Activated T-cell treated with anti-CD3 and anti-CD28 coated beads, Interleukin-2, amount 50 U/mL, for 24 hours (primary cell): ENCODE measurements around the gene DSTYK.
"Not testable (repeated sequence)": the region's sequence is repeated elsewhere in the genome, so short reads cannot be mapped to it uniquely, and the experiment has no call there.

ENCODE experiments used
- DNase-seq: peaks from one replicate; pipeline ENCODE4 v3.0.0-alpha.2; 2020
- H3K27ac Mint-ChIP-seq: 2 replicates; pipeline ENCODE4 v1.8.0; 2020; ENCODE audit warnings: mild to moderate bottlenecking, mixed read lengths
- H3K27me3 Mint-ChIP-seq: 2 replicates; pipeline ENCODE4 v1.8.0; 2020; ENCODE audit warnings: mixed read lengths
- H3K36me3 Mint-ChIP-seq: 2 replicates; pipeline ENCODE4 v1.8.0; 2020; ENCODE audit warnings: low read depth, mixed read lengths
- H3K4me1 Mint-ChIP-seq: 2 replicates; pipeline ENCODE4 v1.8.0; 2020; ENCODE audit warnings: low read depth, mixed read lengths
- H3K4me3 Mint-ChIP-seq: 2 replicates; pipeline ENCODE4 v1.8.0; 2020; ENCODE audit warnings: mild to moderate bottlenecking, moderate library complexity, mixed read lengths
- H3K9me3 Mint-ChIP-seq: 2 replicates; pipeline ENCODE4 v1.8.0; 2020; ENCODE audit warnings: mixed read lengths

DSTYK gene

DNA sequence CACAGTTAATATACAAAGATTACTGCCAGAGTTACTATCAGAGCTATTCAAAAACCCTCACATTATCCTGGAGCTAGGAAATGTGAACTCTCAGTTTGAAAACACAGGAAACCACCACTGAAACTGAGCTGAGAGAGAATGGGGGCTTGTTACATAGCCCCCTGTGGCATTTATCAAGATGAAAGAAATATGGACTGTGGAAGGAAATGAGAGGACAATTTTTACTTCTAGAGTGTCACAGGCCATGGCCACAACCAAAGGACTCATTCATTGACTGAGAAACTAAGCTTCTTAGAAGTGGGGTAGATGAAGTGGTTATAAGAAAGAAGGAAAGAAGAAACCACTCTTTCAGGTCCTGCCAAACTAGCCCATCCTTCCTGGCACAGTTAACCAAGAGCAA, 25.3 kb downstream of the DSTYK start:
- Mint-ChIP-seq H3K27me3 (no peaks in the 10 kb centered on the region), H3K9me3 (no peaks in the 10 kb centered on the region), H3K27ac (peak overlapping the region; percentile 85), H3K4me3 (no peak overlapping the region), H3K36me3 (peaks cover 53% of the 10 kb centered on the region), H3K4me1 (peaks cover 74% of the 10 kb centered on the region)
- DNase-seq = no peak

DNA sequence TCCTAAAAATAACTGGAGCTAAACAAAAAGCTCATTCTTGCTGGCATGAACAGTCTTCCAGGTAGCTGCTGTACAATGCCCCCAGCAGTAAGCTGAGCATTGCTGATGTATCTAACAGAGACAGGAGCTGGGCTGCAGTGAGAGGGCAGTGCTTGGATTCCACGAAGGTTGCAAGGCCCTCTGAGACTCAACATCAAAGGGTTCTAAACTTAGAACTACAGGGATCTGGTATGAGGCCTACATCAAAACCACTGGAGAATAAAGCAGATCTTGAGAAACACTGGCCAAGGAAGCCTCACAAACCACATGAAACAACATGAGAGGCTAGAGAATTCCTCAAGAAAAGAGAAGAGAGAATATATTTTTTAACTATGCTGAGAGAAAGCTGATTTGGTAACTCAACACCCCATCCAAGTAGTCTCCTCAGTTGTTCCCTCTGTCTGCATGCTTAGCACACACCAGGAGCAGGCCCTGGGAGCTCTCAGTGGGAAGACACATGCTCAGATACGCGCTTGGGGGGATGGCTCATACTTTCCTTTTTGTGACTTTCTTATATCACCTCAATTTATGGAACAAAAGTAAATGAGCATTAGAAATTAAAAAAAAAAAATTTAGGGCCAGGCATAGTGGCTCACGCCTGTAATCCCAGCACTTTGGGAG, 27.7 kb downstream of the DSTYK start:
- peaks cover 71% of the 10 kb centered on the region for H3K36me3 Mint-ChIP-seq

DNA sequence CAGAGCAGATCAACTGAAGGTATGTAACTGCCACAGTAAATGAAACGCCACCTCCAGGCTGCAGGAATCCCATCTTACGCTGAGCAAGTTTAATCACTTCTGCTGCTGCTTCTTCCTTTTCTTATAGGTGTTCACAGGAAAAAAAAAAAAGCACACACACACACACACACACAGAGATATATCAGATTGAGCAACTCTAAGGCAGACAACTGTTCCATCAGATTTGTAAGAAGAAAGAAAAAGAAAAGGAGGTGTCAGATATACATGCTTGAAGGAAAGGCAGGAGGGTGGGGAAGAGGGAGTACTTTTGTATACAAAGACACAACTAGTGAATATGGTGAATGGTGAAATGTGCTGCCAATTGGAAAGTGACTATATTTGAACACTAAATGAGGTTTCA, 28.6 kb downstream of the DSTYK start:
- peaks cover 78% of the 10 kb centered on the region for H3K36me3 Mint-ChIP-seq
- no peaks in the 10 kb centered on the region for H3K27me3 Mint-ChIP-seq
- no peaks in the 10 kb centered on the region for H3K9me3 Mint-ChIP-seq
- H3K4me3 Mint-ChIP-seq = no peak overlapping the region
- DNase-seq = no peak
- peaks cover 61% of the 10 kb centered on the region for H3K4me1 Mint-ChIP-seq
- H3K27ac Mint-ChIP-seq = peak overlapping the region; percentile 42

More for the DNA sequence above, 27.7 kb downstream of the DSTYK start:
- Mint-ChIP-seq H3K27ac (peak overlapping the region; percentile 66), H3K4me3 (peak overlapping the region; percentile 3), H3K27me3 (no peaks in the 10 kb centered on the region), H3K9me3 (no peaks in the 10 kb centered on the region), H3K4me1 (peaks cover 66% of the 10 kb centered on the region)
- no peak for DNase-seq

DNA sequence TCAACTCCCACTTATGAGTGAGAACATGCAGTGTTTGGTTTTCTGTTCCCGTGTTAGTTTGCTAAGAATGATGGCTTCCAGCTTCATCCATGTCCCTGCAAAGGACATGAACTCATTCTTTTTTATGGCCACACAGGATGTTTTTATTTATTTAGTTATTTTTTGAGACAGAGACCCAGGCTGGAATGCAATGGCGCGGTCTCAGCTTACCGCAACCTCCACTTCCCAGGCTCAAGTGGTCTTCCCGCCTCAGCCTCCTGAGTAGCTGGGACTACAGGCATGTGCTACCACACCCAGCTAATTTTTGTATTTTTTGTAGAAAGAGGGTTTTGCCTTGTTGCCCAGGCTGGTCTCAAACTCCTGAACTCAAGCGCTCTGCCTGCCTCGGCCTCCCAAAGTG, 31.2 kb downstream of the DSTYK start:
- not testable (repeated sequence) for DNase-seq, H3K9me3 Mint-ChIP-seq, H3K4me3 Mint-ChIP-seq, H3K27me3 Mint-ChIP-seq
- peaks cover 40% of the 10 kb centered on the region for H3K4me1 Mint-ChIP-seq
- H3K36me3 Mint-ChIP-seq = peaks cover 73% of the 10 kb centered on the region
- H3K27ac Mint-ChIP-seq = peak overlapping the region; percentile 9

DNA sequence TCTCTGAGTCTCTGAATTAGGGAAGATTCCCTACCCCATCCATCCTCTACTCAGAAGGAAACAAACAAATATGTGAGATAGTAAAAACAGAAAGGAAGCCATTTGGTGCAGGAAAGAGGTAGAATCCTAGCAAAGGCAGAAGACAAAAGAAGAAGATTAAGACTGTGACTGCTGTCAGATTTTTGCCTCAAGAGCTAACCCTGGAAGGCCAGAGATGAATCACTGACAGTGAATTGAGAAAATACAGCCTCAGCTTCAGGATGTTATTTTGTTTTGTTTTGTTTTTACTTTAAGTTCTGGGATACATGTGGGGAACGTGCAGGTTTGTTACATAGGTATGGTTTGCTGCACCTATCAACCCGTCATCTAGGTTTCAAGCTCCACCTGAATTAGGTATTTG, 31.7 kb downstream of the DSTYK start:
- Mint-ChIP-seq H3K36me3 (peaks cover 74% of the 10 kb centered on the region), H3K9me3 (no peaks in the 10 kb centered on the region), H3K4me1 (peaks cover 40% of the 10 kb centered on the region), H3K27me3 (no peaks in the 10 kb centered on the region), H3K27ac (peak overlapping the region; percentile 9), H3K4me3 (no peak overlapping the region)
- DNase-seq = no peak

DNA sequence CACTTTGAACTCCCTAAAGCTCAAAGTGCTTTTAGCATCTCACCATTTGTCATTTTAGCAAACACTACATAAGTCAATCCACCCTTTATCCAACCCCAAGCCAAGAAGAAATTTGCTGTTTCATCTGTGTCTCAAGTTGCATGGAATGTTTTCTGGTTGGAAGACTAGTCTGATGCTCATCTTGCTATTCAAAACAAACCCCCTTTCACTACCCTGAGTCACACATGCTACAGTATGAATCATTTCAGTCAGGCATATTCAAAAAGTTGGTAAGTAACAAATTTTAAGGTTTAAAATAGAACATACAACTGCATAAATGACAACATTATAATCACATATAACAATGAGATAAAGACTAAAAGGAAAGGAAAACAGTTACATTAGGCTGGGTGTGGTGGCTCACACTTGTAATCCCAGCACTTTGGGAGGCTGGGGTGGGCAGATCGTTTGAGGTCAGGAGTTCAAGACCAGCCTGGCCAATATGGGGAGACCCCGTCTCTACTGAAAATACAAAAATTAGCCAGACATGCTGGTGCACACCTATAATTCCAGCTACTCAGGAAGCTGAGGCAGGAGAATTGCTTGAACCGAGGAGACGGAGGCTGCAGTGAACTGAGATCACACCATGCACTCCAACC, 38.7 kb downstream of the DSTYK start:
- Mint-ChIP-seq H3K4me3 (no peak overlapping the region), H3K27me3 (no peaks in the 10 kb centered on the region), H3K27ac (peak overlapping the region; percentile 85), H3K4me1 (peaks cover 36% of the 10 kb centered on the region), H3K36me3 (peaks cover 74% of the 10 kb centered on the region), H3K9me3 (no peaks in the 10 kb centered on the region)
- DNase-seq = no peak

DNA sequence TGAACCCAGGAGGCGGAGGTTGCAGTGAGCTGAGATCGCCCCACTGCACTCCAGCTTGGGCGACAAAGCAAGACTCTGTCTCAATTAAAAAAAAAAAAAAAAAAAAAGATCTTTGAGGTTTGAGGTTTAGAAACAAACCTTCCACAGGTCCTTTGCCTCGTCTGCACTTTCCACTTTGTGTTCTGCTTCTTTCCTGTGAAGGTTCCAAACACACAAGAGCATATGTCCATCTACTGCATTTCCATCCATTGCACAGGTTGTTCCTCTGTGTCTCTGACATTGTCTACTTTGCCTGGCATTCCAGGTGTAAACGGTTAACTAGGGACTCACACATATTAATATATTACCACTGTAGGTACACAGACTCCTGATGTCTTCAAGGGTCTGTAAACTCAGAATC, 40.1 kb downstream of the DSTYK start:
- Mint-ChIP-seq H3K27me3 (no peaks in the 10 kb centered on the region), H3K36me3 (peaks cover 76% of the 10 kb centered on the region), H3K27ac (peak overlapping the region; percentile 67), H3K9me3 (no peaks in the 10 kb centered on the region), H3K4me3 (no peak overlapping the region), H3K4me1 (peaks cover 34% of the 10 kb centered on the region)
- no peak for DNase-seq

DNA sequence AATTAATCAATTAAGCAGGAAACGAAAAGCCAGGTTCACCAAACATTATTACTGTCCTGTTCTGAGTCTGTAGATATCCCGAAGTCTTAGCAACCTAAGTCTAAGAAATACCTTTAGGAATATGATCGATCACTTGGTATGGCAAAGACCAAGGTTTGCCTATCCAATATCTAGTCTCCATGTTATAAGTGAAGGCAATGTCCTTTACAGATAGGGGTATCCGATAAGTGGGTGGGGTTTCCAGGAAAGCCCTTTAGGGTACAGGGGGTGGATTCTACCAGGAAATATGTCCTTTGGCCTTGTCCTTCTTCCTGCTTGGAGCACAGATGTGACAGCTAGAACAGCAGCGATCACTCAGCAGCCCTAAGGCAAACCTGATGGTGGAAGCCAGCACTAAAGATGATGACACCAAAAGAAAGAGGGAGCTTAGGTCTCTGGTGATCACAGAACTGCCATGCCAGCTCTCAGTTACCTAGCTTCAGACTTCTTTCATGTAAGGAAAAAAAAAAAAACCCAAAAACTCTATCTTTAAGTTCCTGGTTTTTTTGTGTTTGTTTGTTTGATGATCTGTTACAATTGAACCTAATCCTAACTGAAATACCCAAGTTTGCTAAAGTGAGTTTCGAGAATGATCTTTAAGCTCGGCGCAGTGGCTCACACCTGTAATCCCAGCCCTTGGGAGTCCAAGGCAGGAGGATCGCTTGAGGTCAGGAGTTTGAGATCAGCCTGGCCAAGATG, 40.8 kb downstream of the DSTYK start:
- Mint-ChIP-seq H3K27me3 (no peaks in the 10 kb centered on the region), H3K27ac (peak overlapping the region; percentile 67)

DNA sequence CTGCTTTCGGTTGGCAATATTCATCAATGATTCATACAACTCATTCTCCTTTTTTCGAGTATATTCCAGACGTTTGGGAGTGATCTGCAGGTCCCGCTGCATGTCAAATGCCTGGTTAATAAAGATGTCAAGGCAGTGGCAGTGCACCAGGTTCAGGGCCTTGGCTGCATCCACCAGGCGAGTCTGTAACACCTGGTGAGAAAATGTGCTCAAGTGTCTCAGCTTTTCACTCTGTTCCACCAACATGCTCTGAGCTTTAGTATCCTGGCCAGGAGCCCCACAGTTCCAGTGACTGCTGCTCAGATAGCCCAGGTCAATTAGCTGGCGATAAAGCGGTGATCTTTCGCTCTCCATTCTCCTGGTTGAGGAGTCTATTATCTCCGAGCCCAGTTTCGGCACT, 42.3 kb downstream of the DSTYK start:
- Mint-ChIP-seq H3K27ac (no peak overlapping the region), H3K27me3 (no peaks in the 10 kb centered on the region)

More for the DNA sequence above, 40.8 kb downstream of the DSTYK start:
- no peaks in the 10 kb centered on the region for H3K9me3 Mint-ChIP-seq
- H3K36me3 Mint-ChIP-seq = peaks cover 74% of the 10 kb centered on the region
- no peak for DNase-seq
- H3K4me3 Mint-ChIP-seq = no peak overlapping the region
- peaks cover 32% of the 10 kb centered on the region for H3K4me1 Mint-ChIP-seq

DNA sequence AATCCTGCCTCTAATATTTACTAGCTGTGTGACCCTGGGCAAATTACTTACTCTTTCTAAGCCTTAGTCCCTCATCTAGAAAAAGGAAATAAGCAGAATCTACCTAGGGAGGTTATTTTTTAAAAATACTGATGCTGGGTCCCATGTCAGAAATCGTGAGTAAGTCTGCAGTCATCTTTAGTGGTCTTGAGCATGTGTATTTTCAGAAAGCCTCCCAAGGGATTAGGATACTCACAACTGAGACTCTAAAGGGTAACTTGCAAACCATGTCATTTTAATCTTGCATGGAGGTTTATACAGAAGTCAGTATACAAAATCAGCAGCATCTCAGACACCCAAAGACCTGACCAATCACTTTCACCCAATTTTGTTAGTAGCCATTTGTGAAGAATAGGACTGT, 43.2 kb downstream of the DSTYK start:
- peaks cover 30% of the 10 kb centered on the region for H3K4me1 Mint-ChIP-seq
- H3K36me3 Mint-ChIP-seq = peaks cover 89% of the 10 kb centered on the region
- peak overlapping the region; percentile 8 for H3K27ac Mint-ChIP-seq
- no peak for DNase-seq
- no peak overlapping the region for H3K4me3 Mint-ChIP-seq
- H3K9me3 Mint-ChIP-seq = no peaks in the 10 kb centered on the region
- no peaks in the 10 kb centered on the region for H3K27me3 Mint-ChIP-seq

More for the DNA sequence above, 42.3 kb downstream of the DSTYK start:
- H3K4me1 Mint-ChIP-seq = peaks cover 31% of the 10 kb centered on the region
- H3K4me3 Mint-ChIP-seq = no peak overlapping the region
- no peaks in the 10 kb centered on the region for H3K9me3 Mint-ChIP-seq
- H3K36me3 Mint-ChIP-seq = peaks cover 80% of the 10 kb centered on the region
- no peak for DNase-seq

DNA sequence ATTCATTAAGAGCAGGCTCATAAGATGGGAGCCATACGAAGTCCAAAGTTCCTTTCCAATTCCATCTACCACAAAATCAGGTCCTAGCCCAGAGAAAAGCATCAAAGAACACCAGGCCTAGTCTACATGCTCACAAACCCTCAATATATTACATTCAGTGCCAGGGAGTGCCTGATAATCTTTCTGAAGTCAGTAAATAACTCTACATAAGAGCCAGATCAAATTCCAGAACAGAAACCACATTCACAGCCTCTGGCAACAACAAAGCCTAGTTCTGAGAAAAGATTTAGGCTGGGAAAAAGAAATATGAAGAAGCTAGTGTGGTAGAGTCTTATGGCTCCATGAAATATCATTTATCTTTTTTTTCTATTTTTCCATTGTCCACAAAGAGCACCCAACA, 49.2 kb downstream of the DSTYK start:
- Mint-ChIP-seq H3K4me3 (no peak overlapping the region), H3K36me3 (peaks cover 91% of the 10 kb centered on the region), H3K4me1 (peaks cover 2% of the 10 kb centered on the region), H3K27me3 (no peaks in the 10 kb centered on the region), H3K9me3 (peaks cover under 1% of the 10 kb centered on the region), H3K27ac (no peak overlapping the region)
- no peak for DNase-seq

DNA sequence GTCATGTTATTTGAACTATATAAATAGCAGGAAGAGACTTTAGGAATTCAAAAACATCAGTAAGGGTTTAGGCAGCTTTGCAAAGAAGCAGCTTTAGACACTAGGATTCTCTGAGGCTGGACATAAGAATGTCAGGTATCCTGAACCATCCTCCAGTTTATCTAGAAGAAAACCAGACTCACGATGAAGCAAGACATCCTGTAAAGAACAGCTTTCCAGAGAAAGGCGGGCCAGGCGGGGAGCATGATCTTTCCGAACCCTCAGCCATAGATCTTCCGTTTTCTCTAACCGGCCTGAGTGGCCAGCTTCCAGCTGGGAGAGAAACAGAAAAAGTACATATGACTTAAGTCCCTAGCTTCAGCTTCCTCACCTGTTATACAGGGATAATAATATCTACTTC, 50.4 kb downstream of the DSTYK start:
- Mint-ChIP-seq H3K4me3 (no peak overlapping the region), H3K9me3 (peaks cover 13% of the 10 kb centered on the region), H3K4me1 (peaks cover 2% of the 10 kb centered on the region)

DNA sequence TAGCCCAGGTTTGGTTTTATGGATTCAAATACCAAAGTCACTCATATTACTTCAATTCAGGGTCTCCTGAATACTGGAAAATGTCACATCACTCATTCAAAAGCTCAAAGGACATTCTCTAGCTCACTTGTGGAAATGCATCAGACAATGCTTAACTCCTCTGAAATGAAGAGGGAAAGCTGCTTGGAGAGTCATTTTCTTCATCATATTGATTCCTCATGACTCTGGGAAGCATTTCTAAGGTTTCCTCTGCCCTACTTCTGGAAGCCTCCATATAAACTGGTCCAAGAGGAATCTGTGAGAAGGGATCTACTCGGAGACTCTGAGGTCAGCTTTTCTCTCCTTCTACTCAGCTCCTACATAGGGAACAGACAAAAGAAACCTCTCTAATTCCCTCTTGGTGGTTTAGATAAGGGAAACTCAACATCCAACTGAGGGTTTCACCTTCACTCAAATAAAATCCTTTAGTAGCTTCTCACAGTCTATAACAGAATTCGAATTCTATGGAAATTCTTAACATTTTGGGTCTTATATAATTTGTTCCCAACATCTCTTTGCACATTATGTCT, 53.4 kb downstream of the DSTYK start:
- Mint-ChIP-seq H3K4me1 (no peaks in the 10 kb centered on the region), H3K27me3 (no peaks in the 10 kb centered on the region), H3K9me3 (peaks cover 15% of the 10 kb centered on the region), H3K4me3 (no peak overlapping the region), H3K36me3 (peaks cover 96% of the 10 kb centered on the region), H3K27ac (no peak overlapping the region)
- DNase-seq = no peak

More for the DNA sequence above, 50.4 kb downstream of the DSTYK start:
- DNase-seq = no peak
- Mint-ChIP-seq H3K27me3 (no peaks in the 10 kb centered on the region), H3K27ac (no peak overlapping the region), H3K36me3 (peaks cover 92% of the 10 kb centered on the region)

DNA sequence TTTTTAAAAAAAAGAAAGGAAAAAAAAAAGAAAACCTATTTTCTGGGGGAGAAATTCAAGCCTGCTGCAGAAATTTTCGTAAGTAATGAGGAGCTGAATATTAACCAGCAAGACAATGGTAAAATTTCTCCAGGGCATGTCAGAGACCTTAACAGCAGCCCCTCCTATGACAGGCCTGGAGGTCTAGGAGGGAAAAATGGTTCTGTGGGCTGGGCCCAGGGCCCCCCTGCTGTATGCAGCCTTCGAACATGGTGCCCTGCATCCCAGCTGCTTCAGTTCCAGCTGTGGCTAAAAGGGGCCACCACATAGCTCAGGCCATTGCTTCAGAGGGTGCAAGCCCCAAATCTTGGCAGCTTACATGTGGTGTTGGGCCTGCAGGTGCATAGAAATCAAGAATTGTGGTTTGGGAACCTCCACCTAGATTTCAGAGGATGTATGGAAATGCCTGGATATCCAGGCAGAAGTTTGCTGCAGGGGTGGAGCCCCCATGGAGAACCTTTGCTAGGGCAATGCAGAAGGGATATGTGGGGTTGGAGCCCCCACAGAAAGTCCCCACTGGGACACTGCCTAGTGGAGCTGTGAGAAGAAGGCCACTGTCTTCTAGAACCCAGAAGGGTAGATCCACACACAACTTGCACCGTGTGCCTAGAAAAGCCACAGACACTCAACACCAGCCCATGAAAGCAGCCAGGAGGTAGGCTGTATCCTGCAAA, 55.7 kb downstream of the DSTYK start:
- H3K4me3 Mint-ChIP-seq, H3K27ac Mint-ChIP-seq, H3K4me1 Mint-ChIP-seq, H3K27me3 Mint-ChIP-seq, DNase-seq: not testable (repeated sequence)
- peaks cover 15% of the 10 kb centered on the region for H3K9me3 Mint-ChIP-seq
- H3K36me3 Mint-ChIP-seq = peaks cover 86% of the 10 kb centered on the region
